Esophagus squamous epithelium (tissue), 5 donors: ENCODE measurements around the gene RALGPS2. TPM values are rescaled to one million over a fixed set of nuclear protein-coding genes. Genes with fewer than 3 reads are reported as not detected.

Source experiments
- DNase-seq: peaks from one replicate; lab custom pipeline; 2025; lab: John Stamatoyannopoulos, UW
- H3K27ac ChIP-seq, 4 donors: fragments of 200-600 bp; sonication (generic); one replicate each; pipeline ENCODE4 v1.5.1; 2016 to 2019; ENCODE audit warnings: mild to moderate bottlenecking in 1 of 4
- H3K27me3 ChIP-seq, 4 donors: fragments of 200-600 bp; sonication (generic); 1 replicate in 3 of 4; 2 replicates in 1 of 4; pipeline versions ENCODE4 v1.5.1 to v1.6.0; 2017 to 2021; ENCODE audit warnings: antibody characterized with exemption in 1 of 4
- H3K36me3 ChIP-seq, 3 donors: fragments of 200-600 bp; sonication (generic); one replicate each; pipeline ENCODE4 v1.5.1; 2016 to 2019
- H3K4me1 ChIP-seq, 3 donors: fragments of 200-600 bp; sonication (generic); one replicate each; pipeline ENCODE4 v1.5.1; 2017 to 2019
- H3K4me3 ChIP-seq, 4 donors: fragments of 200-600 bp; sonication (generic); 1 replicate in 3 of 4; 2 replicates in 1 of 4; pipeline ENCODE4 v1.5.1; 2016 to 2019; ENCODE audit warnings: mild to moderate bottlenecking in 2 of 4, moderate library complexity in 1 of 4
- H3K9me3 ChIP-seq, 3 donors: fragments of 200-600 bp; sonication (generic); one replicate each; pipeline ENCODE4 v1.5.1; 2016 to 2019
- POLR2A ChIP-seq, 4 donors: fragments of 450-650 bp; IDR thresholded peaks; one replicate each; pipeline ENCODE4 v1.6.1; 2017; ENCODE audit warnings: antibody characterized with exemption in 4 of 4, mild to moderate bottlenecking in 4 of 4, moderate library complexity in 3 of 4
- WGBS, 2 donors: methylation state at CpG; one replicate each; pipeline ENCODE4 v1.1.5; 2018; 5-methylcytosine and 5-hydroxymethylcytosine counted together
- intact Hi-C: fragments of 100-400 bp; cut with DNase I; formaldehyde crosslinking; loops from one replicate; pipeline ENCODE4 v1.15.0; 2022
- total RNA-seq, 4 donors: library from RNA; depleted of rRNA; stranded (reverse); fragments of >200 nt; gene quantifications; one replicate each; pipeline ENCODE4 v1.1.0, GENCODE V29; 2016
- TF ChIP-seq, protein P1 (sequence below), 6 experiments: fragments of 450-650 bp in 4 of 6; fragments of 200-600 bp in 2 of 6; sonication (generic) in 2 of 6; IDR thresholded peaks; one replicate each; pipeline ENCODE4 v1.5.1; 2016 to 2019; ENCODE audit warnings: antibody characterized with exemption in 6 of 6, mild to moderate bottlenecking in 4 of 6, moderate library complexity in 4 of 6
- donor health status: DM: yes; HTN: yes; CAD: no.

RALGPS2 gene
- total RNA-seq, 4 donors from 2014 or later, result 24.2 to 35.2 (median 26.9) TPM

DNA sequence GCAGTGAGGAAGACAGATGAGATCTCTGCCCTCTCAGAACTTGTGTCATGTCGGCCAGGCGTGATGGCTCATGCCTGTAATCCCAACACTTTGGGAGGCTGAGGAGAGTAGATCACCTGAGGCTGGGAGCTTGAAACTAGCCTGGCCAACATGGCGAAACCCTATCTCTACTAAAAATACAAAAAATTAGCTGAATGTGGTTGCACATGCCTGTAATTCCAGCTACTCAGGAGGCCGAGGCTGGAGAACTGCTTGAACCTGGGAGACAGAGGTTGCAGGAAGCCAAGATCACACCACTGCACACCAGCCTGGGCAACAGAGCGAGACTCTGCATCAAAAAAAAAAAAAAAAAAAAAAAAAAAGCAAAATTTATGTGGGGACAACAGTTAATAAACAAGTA, 40.9 kb upstream of the RALGPS2 start:
- Histone ChIP-seq H3K27me3 (no peaks in the 10 kb centered on the region), H3K4me3 (no peak overlapping the region), H3K4me1 (no peaks in the 10 kb centered on the region), H3K27ac (no peak overlapping the region), H3K9me3 (no peaks in the 10 kb centered on the region), H3K36me3 (no peaks in the 10 kb centered on the region)
- no peak for DNase-seq
- 95% methylated on average over 3 to 4 of the region's 5 CpGs for WGBS, 2 donors
- intact Hi-C loops, result no loop called here
- no peak for TF ChIP-seq POLR2A (IDR thresholded peaks at IDR 0.05)
- TF ChIP-seq, protein P1, sequence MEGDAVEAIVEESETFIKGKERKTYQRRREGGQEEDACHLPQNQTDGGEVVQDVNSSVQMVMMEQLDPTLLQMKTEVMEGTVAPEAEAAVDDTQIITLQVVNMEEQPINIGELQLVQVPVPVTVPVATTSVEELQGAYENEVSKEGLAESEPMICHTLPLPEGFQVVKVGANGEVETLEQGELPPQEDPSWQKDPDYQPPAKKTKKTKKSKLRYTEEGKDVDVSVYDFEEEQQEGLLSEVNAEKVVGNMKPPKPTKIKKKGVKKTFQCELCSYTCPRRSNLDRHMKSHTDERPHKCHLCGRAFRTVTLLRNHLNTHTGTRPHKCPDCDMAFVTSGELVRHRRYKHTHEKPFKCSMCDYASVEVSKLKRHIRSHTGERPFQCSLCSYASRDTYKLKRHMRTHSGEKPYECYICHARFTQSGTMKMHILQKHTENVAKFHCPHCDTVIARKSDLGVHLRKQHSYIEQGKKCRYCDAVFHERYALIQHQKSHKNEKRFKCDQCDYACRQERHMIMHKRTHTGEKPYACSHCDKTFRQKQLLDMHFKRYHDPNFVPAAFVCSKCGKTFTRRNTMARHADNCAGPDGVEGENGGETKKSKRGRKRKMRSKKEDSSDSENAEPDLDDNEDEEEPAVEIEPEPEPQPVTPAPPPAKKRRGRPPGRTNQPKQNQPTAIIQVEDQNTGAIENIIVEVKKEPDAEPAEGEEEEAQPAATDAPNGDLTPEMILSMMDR (IDR thresholded peaks at IDR 0.05), result no peak

DNA sequence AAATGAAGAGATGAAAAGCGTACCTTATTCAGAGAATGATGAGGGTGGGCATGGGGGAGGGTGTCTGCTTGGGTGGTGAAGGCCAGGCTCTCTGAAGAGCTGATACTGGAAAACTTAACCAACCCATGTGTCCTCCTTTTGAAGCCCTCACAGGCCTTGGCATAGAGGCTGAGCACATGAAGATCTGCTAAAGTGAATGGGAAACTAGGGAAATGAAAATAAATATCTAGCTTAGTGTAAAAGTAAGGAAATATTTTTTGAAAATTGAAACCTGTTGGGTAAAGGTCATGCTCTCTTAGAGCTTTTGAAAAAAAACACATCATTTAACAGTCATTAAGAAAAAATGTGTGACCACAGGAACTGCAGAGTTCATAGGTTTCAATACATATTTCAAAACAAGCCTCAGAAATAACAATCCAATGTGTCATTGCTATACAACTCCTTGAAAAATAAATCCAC, 40.5 kb upstream of the RALGPS2 start:
- 83 to 94% methylated on average over 1 of the region's 1 CpG for WGBS, 2 donors
- no peak overlapping the region for H3K27ac ChIP-seq
- DNase-seq, result no peak
- H3K4me3 ChIP-seq, result no peak overlapping the region
- no peaks in the 10 kb centered on the region for H3K9me3 ChIP-seq
- no peaks in the 10 kb centered on the region for H3K4me1 ChIP-seq
- H3K27me3 ChIP-seq, result no peaks in the 10 kb centered on the region
- intact Hi-C loops, result no loop called here
- TF ChIP-seq POLR2A (IDR thresholded peaks at IDR 0.05), result no peak
- TF ChIP-seq, protein P1 (IDR thresholded peaks at IDR 0.05), result no peak
- no peaks in the 10 kb centered on the region for H3K36me3 ChIP-seq

DNA sequence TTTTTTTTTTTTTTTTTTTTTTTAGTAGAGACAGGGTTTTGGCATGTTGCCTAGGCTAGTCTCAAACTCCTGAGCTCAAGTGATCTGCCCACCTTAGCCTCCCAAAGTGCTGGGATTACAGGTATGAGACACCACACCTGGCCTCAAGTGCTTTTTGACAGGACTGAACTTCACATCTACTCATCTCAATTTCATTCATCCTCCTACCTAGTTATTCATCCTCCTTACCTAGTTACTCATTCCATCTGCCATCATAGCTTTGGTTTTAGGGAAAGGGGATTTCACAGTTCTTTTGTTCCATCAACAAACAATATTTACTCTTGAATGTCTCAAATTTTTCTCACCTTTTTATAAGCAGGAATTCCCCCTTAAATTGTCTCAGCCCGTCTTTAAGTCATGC, 38.6 kb upstream of the RALGPS2 start:
- Histone ChIP-seq H3K36me3 (no peaks in the 10 kb centered on the region), H3K4me3 (no peak overlapping the region), H3K9me3 (no peaks in the 10 kb centered on the region), H3K27ac (no peak overlapping the region), H3K27me3 (no peaks in the 10 kb centered on the region), H3K4me1 (no peaks in the 10 kb centered on the region)
- TF ChIP-seq POLR2A (IDR thresholded peaks at IDR 0.05), result no peak
- TF ChIP-seq, protein P1 (IDR thresholded peaks at IDR 0.05), result no peak
- 75 to 94% methylated on average over 1 of the region's 1 CpG for WGBS, 2 donors
- intact Hi-C loops, result no loop called here
- no peak for DNase-seq

DNA sequence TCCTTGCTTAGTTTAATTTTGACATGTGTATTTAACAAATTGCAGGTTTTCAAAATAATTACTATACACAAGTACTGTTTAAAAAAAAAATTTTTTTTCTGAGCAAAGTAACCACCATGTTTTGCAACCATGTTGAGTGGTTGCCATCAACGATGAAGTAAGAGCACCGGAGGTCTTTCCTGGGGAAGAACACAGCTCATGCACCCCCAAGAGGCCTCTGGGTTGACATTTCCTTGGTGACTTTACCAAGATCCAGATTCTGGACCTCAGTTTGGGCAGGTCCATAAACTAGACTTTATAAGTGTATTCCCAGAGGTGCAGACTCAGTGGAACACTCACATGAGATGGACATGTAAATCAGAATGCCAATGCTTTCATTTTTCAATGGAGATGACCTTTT, 36.8 kb upstream of the RALGPS2 start:
- H3K4me3 ChIP-seq, result no peak overlapping the region
- no peak overlapping the region for H3K27ac ChIP-seq
- DNase-seq, result no peak
- no peak for TF ChIP-seq POLR2A (IDR thresholded peaks at IDR 0.05)
- TF ChIP-seq, protein P1 (IDR thresholded peaks at IDR 0.05), result no peak
- H3K9me3 ChIP-seq, result no peaks in the 10 kb centered on the region
- intact Hi-C loops, result no loop called here
- H3K36me3 ChIP-seq, result no peaks in the 10 kb centered on the region
- 55 to 86% methylated on average over 2 of the region's 2 CpGs for WGBS, 2 donors
- no peaks in the 10 kb centered on the region for H3K27me3 ChIP-seq
- H3K4me1 ChIP-seq, result no peaks in the 10 kb centered on the region

DNA sequence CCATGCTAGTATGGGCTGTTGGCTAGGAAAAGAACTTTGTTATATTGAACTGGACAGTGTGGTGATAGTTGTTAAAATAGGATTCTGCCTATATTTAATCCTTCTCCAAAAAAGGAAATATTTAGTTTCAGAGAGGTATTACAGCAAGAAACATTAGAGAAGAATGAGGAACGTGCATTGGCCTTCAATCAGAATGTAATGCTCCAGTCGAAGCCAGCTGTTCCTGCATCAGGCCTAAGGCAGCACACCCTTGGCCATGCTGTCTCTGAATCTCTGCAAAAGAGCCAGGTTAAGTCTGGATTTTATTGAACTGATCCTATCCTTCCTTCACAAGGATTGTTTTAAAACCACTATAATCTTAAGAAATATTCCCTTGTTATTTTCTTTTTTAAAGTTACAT, 35.3 kb upstream of the RALGPS2 start:
- DNase-seq, result no peak
- intact Hi-C loops, result no loop called here
- Histone ChIP-seq H3K9me3 (no peaks in the 10 kb centered on the region), H3K4me3 (no peak overlapping the region), H3K4me1 (no peaks in the 10 kb centered on the region), H3K27ac (no peak overlapping the region), H3K36me3 (no peaks in the 10 kb centered on the region), H3K27me3 (no peaks in the 10 kb centered on the region)
- TF ChIP-seq, protein P1 (IDR thresholded peaks at IDR 0.05), result no peak
- TF ChIP-seq POLR2A (IDR thresholded peaks at IDR 0.05), result no peak
- whole genome bisulfite sequencing, 2 donors, result 28 to 34% methylated on average over 2 of the region's 2 CpGs
